ENCODE measurements around the gene UBQLN3.

Gene UBQLN3

GRCh38 chr11:5509803-5510202 is at the start of gene UBQLN3:
UBQLN3 (minus strand) TSS chr11:5509957; CDS start chr11:5509558, 399 bp downstream.
- no peak for DNase-seq

GRCh38 chr11:5557751-5558150 is 48.0 kb upstream of the UBQLN3 start:
- no peak for DNase-seq

- no peak for DNase-seq
Measured at GRCh38 chr11:5556596-5557188, 46.9 kb upstream of the UBQLN3 start.

GRCh38 chr11:5553343-5553742 is 43.6 kb upstream of the UBQLN3 start:
- DNase-seq, result no peak

GRCh38 chr11:5550440-5551095 is 40.8 kb upstream of the UBQLN3 start:
- DNase-seq, result no peak

- no peak for DNase-seq
Measured at GRCh38 chr11:5548440-5548839, 38.7 kb upstream of the UBQLN3 start, which contains the start of gene OR52H1. OR52H1 (minus strand) TSS chr11:5548540; CDS start chr11:5545505, 3,035 bp downstream.

GRCh38 chr11:5547982-5548381 is 38.2 kb upstream of the UBQLN3 start:
- DNase-seq, result no peak

GRCh38 chr11:5546457-5546856 is 36.7 kb upstream of the UBQLN3 start:
- no peak for DNase-seq

- DNase-seq, result no peak
Measured at GRCh38 chr11:5541427-5541826, 31.7 kb upstream of the UBQLN3 start.

GRCh38 chr11:5536482-5536881 is 26.7 kb upstream of the UBQLN3 start:
- DNase-seq, result no peak

- no peak for DNase-seq
Measured at GRCh38 chr11:5534046-5534445, 24.3 kb upstream of the UBQLN3 start.

GRCh38 chr11:5531053-5531831 is 21.5 kb upstream of the UBQLN3 start:
- no peak for DNase-seq

GRCh38 chr11:5528495-5528894 is 18.7 kb upstream of the UBQLN3 start:
- no peak for DNase-seq

GRCh38 chr11:5527716-5528115 is 18.0 kb upstream of the UBQLN3 start:
- DNase-seq, result no peak

GRCh38 chr11:5524756-5525155 is 15.0 kb upstream of the UBQLN3 start:
- no peak for DNase-seq

- DNase-seq, result no peak
Measured at GRCh38 chr11:5522308-5522707, 12.6 kb upstream of the UBQLN3 start.

GRCh38 chr11:5521540-5521939 is 11.8 kb upstream of the UBQLN3 start:
- no peak for DNase-seq

- DNase-seq, result no peak
Measured at GRCh38 chr11:5516599-5516998, 6.8 kb upstream of the UBQLN3 start, which contains the start of gene UBQLNL. UBQLNL (minus strand) TSS chr11:5516699; CDS start chr11:5516441, 258 bp downstream.

- DNase-seq, result no peak
Measured at GRCh38 chr11:5514841-5515240, 5.1 kb upstream of the UBQLN3 start.

GRCh38 chr11:5508605-5509004 is 1.2 kb downstream of the UBQLN3 start:
- DNase-seq, result no peak

GRCh38 chr11:5507933-5508305 is 1.8 kb downstream of the UBQLN3 start:
- DNase-seq, result no peak

- DNase-seq, result no peak
Measured at GRCh38 chr11:5507177-5507932, 2.4 kb downstream of the UBQLN3 start.

- no peak for DNase-seq
Measured at GRCh38 chr11:5505363-5506048, 4.3 kb downstream of the UBQLN3 start.
